ENCODE results near the gene SPTSSB.

- TF ChIP-seq HDAC2 (IDR thresholded peaks at IDR 0.05) (no peak), SRSF7 (optimal IDR thresholded peaks at IDR 0.05; ENCODE audit: low read depth, low read length) (no peak), NFRKB (IDR thresholded peaks at IDR 0.05; ENCODE audit: low read depth) (no peak), SMC3 (conservative IDR thresholded peaks at IDR 0.05; ENCODE audit: insufficient read depth, low read depth, low read length) (no peak)
Observed at GRCh38 chr3:161392853-161393252, 21.5 kb upstream of the SPTSSB start.
